Adrenal gland (tissue), 5 donors: ENCODE results near the gene LMLN.

ENCODE experiments used
- CTCF ChIP-seq, 6 experiments: fragments of 450-650 bp in 4 of 6; fragments of 200-600 bp in 2 of 6; sonication (generic) in 1 of 6; IDR thresholded peaks; 1 replicate in 5 of 6; 2 replicates in 1 of 6; pipeline versions ENCODE4 v1.5.1 to v1.8.0; 2016 to 2021; ENCODE audit warnings: antibody characterized with exemption in 6 of 6, mild to moderate bottlenecking in 2 of 6, moderate library complexity in 1 of 6
- POLR2A ChIP-seq, 2 donors: fragments of 450-650 bp; IDR thresholded peaks; one replicate each; pipeline ENCODE4 v1.6.1; 2017; ENCODE audit warnings: antibody characterized with exemption in 2 of 2, mild to moderate bottlenecking in 2 of 2, moderate library complexity in 1 of 2
- donor health status: DM: no; HTN: no; CAD: no.

GRCh38 chr3:198067416-198067815 is 107.4 kb downstream of the LMLN start:
- no peak for TF ChIP-seq CTCF (IDR thresholded peaks at IDR 0.05)
- TF ChIP-seq POLR2A (IDR thresholded peaks at IDR 0.05), result no peak
